ENCODE results near the gene MTHFD1L. TPM values are rescaled to one million over a fixed set of nuclear protein-coding genes. Genes with fewer than 3 reads are reported as not detected.

The MTHFD1L gene
- total RNA-seq, 4 donors from 2014 or later = 4.1 to 19.9 (median 16.6) TPM

DNA sequence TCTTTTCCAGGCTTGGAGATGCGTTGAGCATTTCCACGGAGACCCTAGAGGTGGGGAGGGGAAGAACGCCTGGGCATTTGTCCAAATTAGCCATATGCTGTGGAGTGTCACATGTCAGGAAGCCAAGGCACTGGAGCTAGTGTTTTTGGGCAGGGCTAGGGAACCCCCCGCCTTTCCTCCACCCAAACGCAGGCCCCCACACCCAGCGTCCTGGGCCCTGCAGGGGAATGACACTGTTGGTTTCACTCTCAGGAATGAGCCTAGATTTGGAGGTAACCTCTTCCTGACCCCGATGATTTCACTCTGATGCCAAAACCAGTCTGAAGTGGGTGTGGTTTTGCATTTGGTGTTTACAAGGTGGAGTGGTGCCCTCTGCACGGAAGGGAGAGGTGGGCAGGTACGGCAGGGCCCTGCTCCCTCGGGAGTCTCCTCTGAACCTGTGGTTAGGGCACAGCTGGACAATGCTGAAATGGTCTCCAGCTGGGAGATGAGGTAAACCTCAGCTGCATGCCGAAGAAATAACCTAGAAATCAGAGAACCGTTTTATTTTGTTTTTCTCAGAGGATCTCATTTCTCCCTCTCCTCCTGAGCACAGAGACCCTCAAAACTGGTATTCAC, 29.5 kb downstream of the MTHFD1L start:
- Histone ChIP-seq H3K27me3 (no peaks in the 10 kb centered on the region), H3K9me3 (no peaks in the 10 kb centered on the region), H3K27ac (no peak overlapping the region), H3K4me1 (no peaks in the 10 kb centered on the region), H3K4me3 (no peak overlapping the region), H3K36me3 (no peaks in the 10 kb centered on the region)
- no peak for DNase-seq
- TF ChIP-seq POLR2A (IDR thresholded peaks at IDR 0.05) = no peak
- TF ChIP-seq, protein P1, sequence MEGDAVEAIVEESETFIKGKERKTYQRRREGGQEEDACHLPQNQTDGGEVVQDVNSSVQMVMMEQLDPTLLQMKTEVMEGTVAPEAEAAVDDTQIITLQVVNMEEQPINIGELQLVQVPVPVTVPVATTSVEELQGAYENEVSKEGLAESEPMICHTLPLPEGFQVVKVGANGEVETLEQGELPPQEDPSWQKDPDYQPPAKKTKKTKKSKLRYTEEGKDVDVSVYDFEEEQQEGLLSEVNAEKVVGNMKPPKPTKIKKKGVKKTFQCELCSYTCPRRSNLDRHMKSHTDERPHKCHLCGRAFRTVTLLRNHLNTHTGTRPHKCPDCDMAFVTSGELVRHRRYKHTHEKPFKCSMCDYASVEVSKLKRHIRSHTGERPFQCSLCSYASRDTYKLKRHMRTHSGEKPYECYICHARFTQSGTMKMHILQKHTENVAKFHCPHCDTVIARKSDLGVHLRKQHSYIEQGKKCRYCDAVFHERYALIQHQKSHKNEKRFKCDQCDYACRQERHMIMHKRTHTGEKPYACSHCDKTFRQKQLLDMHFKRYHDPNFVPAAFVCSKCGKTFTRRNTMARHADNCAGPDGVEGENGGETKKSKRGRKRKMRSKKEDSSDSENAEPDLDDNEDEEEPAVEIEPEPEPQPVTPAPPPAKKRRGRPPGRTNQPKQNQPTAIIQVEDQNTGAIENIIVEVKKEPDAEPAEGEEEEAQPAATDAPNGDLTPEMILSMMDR (IDR thresholded peaks at IDR 0.05) = no peak
- intact Hi-C loops (cut with DNase I; ENCODE audit: low total_unique reads) = loop anchor here (5.0 kb wide), 1 partner anchor 437 kb away; no protein-coding TSS in a partner anchor

GRCh38 chr6:150895928-150896632, 30.6 kb downstream of the MTHFD1L start:
- Histone ChIP-seq H3K4me3 (no peak overlapping the region), H3K36me3 (no peaks in the 10 kb centered on the region), H3K27me3 (no peaks in the 10 kb centered on the region), H3K27ac (no peak overlapping the region), H3K4me1 (no peaks in the 10 kb centered on the region), H3K9me3 (no peaks in the 10 kb centered on the region)
- intact Hi-C loops (cut with DNase I; ENCODE audit: low total_unique reads) = no loop called here
- DNase-seq = no peak
- TF ChIP-seq, protein P1 (IDR thresholded peaks at IDR 0.05) = no peak
- TF ChIP-seq POLR2A (IDR thresholded peaks at IDR 0.05) = no peak

- TF ChIP-seq, protein P1 (IDR thresholded peaks at IDR 0.05) = no peak
- no peak for TF ChIP-seq POLR2A (IDR thresholded peaks at IDR 0.05)
- Histone ChIP-seq H3K4me1 (no peaks in the 10 kb centered on the region), H3K27ac (no peak overlapping the region), H3K27me3 (no peaks in the 10 kb centered on the region), H3K9me3 (no peaks in the 10 kb centered on the region), H3K4me3 (no peak overlapping the region), H3K36me3 (no peaks in the 10 kb centered on the region)
- intact Hi-C loops (cut with DNase I; ENCODE audit: low total_unique reads) = no loop called here
- no peak for DNase-seq
Observed at GRCh38 chr6:150897400-150897943, 32.0 kb downstream of the MTHFD1L start.

DNA sequence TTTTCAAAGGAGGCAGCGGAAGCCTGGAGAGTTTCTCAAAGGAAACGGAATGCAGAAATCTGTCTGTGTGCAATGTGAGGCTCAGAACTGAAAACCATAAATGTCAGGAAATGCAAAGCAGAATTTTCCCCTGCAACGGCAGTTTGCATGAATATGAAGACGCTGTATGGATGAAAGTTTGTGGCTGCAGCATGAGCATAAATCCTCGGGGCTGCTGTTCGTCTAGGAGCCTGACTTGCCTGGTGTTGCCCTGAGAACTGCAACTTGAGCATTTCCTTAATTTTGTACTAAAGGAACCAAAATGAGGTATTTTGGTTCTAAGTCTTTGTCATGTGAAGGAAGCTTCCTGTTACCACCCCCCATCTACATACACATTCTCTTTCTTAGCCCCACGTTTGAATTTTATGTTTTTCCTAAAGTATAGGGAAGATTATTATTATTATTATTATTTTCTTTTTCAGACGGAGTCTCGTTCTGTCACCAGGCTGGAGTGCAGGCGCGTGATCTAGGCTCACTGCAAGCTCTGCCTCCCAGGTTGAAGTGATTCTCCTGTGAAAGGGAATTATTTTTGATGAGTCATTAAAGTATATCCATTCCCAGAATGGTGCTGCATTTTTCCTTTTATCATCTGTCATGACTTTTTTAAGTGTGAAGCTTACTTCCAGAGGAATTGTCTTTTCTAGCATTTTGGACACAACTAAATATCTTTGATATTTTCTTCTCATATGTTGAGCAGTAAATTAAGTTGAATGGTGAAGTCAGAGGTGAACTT, 33.1 kb downstream of the MTHFD1L start:
- Histone ChIP-seq H3K9me3 (no peaks in the 10 kb centered on the region), H3K36me3 (no peaks in the 10 kb centered on the region), H3K4me1 (no peaks in the 10 kb centered on the region), H3K27me3 (no peaks in the 10 kb centered on the region), H3K27ac (no peak overlapping the region), H3K4me3 (no peak overlapping the region)
- intact Hi-C loops (cut with DNase I; ENCODE audit: low total_unique reads) = no loop called here
- DNase-seq = no peak
- TF ChIP-seq, protein P1 (IDR thresholded peaks at IDR 0.05) = no peak
- no peak for TF ChIP-seq POLR2A (IDR thresholded peaks at IDR 0.05)
